ENCODE data around the gene CYP8B1. TPM values are rescaled to one million over a fixed set of nuclear protein-coding genes. Genes with fewer than 3 reads are reported as not detected.
A peak's percentile ranks its signal among the peaks of the same experiment; 100 is the strongest.

CYP8B1 gene
- total and polyA plus RNA-seq, 2 of the 13 experiments (the other 11 are each of a cell fraction or from before 2014, with no cell fraction given) = 0.58 to 2.0 TPM

DNA sequence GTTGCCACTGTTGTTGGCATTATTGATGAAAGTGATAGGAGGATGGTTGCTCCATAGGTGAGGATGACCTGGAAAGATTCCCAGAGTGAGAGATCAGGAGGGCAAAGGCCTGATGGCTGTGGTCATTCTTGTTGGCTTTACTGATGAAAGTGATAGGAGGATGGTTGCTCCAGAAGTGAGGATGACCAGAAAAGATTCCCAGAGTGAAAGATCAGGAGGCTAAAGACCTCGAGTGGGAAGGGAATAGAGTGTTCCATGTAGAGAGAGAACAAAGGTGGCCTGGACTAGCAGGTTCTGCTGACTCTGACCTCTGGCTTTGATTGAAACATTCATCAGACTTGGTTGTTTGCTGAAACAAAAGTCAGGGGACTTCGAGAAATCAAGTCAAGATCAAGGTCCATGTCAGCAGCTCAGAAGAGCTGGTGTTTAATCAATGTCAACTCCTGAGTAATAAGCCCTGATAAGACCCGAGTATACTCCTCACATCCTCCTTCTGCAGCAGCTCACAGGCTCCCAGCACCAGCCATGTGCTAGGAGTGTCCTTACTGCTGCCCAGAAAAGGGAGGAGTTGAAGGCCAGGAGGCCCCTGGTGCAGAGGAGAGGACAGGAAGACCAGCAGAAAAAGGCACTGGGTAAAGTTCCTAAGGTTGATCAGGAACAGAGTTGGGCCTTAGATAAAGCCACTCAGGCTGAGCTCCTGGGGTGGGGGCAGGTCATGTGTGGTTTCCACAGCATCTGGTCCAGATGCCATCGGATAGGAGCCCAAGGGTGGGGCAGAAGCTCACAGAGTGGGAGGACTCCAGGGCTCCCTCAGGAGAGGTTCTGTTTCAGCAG is 19.9 kb downstream of the CYP8B1 start (continued):
- TF ChIP-seq SOX13 (IDR thresholded peaks at IDR 0.05) = peak; percentile 53
- peak in 1 of 2 experiments; percentile 82; a peak in 2 of 4 replicates for TF ChIP-seq SOX13 (CRISPR knock-in tag; conservative IDR thresholded peaks at IDR 0.05 in 1 of 2, IDR thresholded peaks at IDR 0.05 in 1 of 2)
- TF ChIP-seq, protein P1, sequence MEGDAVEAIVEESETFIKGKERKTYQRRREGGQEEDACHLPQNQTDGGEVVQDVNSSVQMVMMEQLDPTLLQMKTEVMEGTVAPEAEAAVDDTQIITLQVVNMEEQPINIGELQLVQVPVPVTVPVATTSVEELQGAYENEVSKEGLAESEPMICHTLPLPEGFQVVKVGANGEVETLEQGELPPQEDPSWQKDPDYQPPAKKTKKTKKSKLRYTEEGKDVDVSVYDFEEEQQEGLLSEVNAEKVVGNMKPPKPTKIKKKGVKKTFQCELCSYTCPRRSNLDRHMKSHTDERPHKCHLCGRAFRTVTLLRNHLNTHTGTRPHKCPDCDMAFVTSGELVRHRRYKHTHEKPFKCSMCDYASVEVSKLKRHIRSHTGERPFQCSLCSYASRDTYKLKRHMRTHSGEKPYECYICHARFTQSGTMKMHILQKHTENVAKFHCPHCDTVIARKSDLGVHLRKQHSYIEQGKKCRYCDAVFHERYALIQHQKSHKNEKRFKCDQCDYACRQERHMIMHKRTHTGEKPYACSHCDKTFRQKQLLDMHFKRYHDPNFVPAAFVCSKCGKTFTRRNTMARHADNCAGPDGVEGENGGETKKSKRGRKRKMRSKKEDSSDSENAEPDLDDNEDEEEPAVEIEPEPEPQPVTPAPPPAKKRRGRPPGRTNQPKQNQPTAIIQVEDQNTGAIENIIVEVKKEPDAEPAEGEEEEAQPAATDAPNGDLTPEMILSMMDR (CRISPR knock-in tag; IDR thresholded peaks at IDR 0.05) = 0 out of 2 replicates have a peak, but pooled peaks have one; percentile 9
- no peak for TF ChIP-seq ZBTB1 (CRISPR knock-in tag; IDR thresholded peaks at IDR 0.05; ENCODE audit: borderline replicate concordance)
- no peak for TF ChIP-seq ZC3H4 (CRISPR knock-in tag; IDR thresholded peaks at IDR 0.05; ENCODE audit: borderline replicate concordance)
- TF ChIP-seq ZNF546 (CRISPR knock-in tag; conservative IDR thresholded peaks at IDR 0.05) = 0 out of 2 replicates have a peak, but pooled peaks have one; percentile 44
- TF ChIP-seq ZSCAN22 (CRISPR knock-in tag; IDR thresholded peaks at IDR 0.05) = peak; percentile 80; the same call in 1 of the 2 replicates
- TF ChIP-seq ZIK1 (CRISPR knock-in tag; IDR thresholded peaks at IDR 0.05; ENCODE audit: borderline replicate concordance, low read depth) = no peak
- no peak for TF ChIP-seq NFYC (CRISPR knock-in tag; IDR thresholded peaks at IDR 0.05)
- peak; percentile 9 for TF ChIP-seq ZEB1 (IDR thresholded peaks at IDR 0.05; ENCODE audit: insufficient replicate concordance, low read depth)
- TF ChIP-seq HNRNPH1 (optimal IDR thresholded peaks at IDR 0.05; ENCODE audit: low read depth, low read length) = no peak
- TF ChIP-seq, protein P2, sequence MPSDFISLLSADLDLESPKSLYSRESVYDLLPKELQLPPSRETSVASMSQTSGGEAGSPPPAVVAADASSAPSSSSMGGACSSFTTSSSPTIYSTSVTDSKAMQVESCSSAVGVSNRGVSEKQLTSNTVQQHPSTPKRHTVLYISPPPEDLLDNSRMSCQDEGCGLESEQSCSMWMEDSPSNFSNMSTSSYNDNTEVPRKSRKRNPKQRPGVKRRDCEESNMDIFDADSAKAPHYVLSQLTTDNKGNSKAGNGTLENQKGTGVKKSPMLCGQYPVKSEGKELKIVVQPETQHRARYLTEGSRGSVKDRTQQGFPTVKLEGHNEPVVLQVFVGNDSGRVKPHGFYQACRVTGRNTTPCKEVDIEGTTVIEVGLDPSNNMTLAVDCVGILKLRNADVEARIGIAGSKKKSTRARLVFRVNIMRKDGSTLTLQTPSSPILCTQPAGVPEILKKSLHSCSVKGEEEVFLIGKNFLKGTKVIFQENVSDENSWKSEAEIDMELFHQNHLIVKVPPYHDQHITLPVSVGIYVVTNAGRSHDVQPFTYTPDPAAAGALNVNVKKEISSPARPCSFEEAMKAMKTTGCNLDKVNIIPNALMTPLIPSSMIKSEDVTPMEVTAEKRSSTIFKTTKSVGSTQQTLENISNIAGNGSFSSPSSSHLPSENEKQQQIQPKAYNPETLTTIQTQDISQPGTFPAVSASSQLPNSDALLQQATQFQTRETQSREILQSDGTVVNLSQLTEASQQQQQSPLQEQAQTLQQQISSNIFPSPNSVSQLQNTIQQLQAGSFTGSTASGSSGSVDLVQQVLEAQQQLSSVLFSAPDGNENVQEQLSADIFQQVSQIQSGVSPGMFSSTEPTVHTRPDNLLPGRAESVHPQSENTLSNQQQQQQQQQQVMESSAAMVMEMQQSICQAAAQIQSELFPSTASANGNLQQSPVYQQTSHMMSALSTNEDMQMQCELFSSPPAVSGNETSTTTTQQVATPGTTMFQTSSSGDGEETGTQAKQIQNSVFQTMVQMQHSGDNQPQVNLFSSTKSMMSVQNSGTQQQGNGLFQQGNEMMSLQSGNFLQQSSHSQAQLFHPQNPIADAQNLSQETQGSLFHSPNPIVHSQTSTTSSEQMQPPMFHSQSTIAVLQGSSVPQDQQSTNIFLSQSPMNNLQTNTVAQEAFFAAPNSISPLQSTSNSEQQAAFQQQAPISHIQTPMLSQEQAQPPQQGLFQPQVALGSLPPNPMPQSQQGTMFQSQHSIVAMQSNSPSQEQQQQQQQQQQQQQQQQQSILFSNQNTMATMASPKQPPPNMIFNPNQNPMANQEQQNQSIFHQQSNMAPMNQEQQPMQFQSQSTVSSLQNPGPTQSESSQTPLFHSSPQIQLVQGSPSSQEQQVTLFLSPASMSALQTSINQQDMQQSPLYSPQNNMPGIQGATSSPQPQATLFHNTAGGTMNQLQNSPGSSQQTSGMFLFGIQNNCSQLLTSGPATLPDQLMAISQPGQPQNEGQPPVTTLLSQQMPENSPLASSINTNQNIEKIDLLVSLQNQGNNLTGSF (CRISPR knock-in tag; IDR thresholded peaks at IDR 0.05) = no peak
- 0 out of 2 replicates have a peak, but pooled peaks have one; percentile 46 for TF ChIP-seq ZNF343 (CRISPR knock-in tag; IDR thresholded peaks at IDR 0.05)
- TF ChIP-seq ZNF224 (CRISPR knock-in tag; IDR thresholded peaks at IDR 0.05) = no peak; the same call in 1 of the 2 replicates
- TF ChIP-seq, protein P3, sequence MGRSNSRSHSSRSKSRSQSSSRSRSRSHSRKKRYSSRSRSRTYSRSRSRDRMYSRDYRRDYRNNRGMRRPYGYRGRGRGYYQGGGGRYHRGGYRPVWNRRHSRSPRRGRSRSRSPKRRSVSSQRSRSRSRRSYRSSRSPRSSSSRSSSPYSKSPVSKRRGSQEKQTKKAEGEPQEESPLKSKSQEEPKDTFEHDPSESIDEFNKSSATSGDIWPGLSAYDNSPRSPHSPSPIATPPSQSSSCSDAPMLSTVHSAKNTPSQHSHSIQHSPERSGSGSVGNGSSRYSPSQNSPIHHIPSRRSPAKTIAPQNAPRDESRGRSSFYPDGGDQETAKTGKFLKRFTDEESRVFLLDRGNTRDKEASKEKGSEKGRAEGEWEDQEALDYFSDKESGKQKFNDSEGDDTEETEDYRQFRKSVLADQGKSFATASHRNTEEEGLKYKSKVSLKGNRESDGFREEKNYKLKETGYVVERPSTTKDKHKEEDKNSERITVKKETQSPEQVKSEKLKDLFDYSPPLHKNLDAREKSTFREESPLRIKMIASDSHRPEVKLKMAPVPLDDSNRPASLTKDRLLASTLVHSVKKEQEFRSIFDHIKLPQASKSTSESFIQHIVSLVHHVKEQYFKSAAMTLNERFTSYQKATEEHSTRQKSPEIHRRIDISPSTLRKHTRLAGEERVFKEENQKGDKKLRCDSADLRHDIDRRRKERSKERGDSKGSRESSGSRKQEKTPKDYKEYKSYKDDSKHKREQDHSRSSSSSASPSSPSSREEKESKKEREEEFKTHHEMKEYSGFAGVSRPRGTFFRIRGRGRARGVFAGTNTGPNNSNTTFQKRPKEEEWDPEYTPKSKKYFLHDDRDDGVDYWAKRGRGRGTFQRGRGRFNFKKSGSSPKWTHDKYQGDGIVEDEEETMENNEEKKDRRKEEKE (IDR thresholded peaks at IDR 0.05) = no peak
- TF ChIP-seq ZMYM3 (CRISPR knock-in tag; IDR thresholded peaks at IDR 0.05) = peak; percentile 8; the same call in 1 of the 2 replicates
- TF ChIP-seq HMG20B (CRISPR knock-in tag; conservative IDR thresholded peaks at IDR 0.05) = peak; percentile 77; the same call in 1 of the 2 replicates
- TF ChIP-seq, protein P4, sequence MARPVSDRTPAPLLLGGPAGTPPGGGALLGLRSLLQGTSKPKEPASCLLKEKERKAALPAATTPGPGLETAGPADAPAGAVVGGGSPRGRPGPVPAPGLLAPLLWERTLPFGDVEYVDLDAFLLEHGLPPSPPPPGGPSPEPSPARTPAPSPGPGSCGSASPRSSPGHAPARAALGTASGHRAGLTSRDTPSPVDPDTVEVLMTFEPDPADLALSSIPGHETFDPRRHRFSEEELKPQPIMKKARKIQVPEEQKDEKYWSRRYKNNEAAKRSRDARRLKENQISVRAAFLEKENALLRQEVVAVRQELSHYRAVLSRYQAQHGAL (CRISPR knock-in tag; IDR thresholded peaks at IDR 0.05; ENCODE audit: not compliant biosample characterization) = no peak

Data from HepG2 (cell line).